Astrocyte (in vitro differentiated cells and primary cell): ENCODE results near the gene MAP4K4.

ENCODE experiments used
- EZH2 ChIP-seq: IDR thresholded peaks from 2 replicates; pipeline ENCODE4 v1.6.1; 2012; ENCODE audit warnings: mild to moderate bottlenecking, low read length, inconsistent platforms; ENCODE audit not compliant: insufficient read depth
- TF ChIP-seq, protein P1 (sequence below): IDR thresholded peaks from 2 replicates; pipeline ENCODE4 v1.5.1; 2011; ENCODE audit warnings: low read depth, mild to moderate bottlenecking, inconsistent platforms, low read length, moderate library complexity; ENCODE audit not compliant: insufficient read depth

DNA sequence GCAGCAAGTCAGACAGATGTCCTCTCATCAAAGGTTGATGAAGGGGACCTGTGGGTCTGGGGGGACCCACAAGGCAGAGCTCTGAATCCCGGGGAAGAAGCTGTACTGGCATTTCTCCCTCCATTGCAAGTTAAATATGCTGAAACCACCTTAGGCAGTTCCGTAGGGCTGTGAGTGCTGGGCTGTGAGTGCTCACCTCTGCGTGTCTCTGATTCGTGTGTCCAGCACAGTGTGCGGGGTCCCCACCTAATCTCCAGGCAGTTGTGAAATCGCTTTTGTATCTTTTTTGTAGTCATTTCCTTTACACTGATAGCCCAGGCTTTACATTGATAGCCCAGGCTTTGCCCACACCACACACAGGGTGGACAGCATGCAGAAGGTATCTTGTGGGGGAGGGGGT lies 80.6 kb downstream of the MAP4K4 start:
- TF ChIP-seq, protein P1, sequence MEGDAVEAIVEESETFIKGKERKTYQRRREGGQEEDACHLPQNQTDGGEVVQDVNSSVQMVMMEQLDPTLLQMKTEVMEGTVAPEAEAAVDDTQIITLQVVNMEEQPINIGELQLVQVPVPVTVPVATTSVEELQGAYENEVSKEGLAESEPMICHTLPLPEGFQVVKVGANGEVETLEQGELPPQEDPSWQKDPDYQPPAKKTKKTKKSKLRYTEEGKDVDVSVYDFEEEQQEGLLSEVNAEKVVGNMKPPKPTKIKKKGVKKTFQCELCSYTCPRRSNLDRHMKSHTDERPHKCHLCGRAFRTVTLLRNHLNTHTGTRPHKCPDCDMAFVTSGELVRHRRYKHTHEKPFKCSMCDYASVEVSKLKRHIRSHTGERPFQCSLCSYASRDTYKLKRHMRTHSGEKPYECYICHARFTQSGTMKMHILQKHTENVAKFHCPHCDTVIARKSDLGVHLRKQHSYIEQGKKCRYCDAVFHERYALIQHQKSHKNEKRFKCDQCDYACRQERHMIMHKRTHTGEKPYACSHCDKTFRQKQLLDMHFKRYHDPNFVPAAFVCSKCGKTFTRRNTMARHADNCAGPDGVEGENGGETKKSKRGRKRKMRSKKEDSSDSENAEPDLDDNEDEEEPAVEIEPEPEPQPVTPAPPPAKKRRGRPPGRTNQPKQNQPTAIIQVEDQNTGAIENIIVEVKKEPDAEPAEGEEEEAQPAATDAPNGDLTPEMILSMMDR = no peak
- no peak for TF ChIP-seq EZH2
